ENCODE data around the gene DMRTC2. TPM values are rescaled to one million over a fixed set of nuclear protein-coding genes. Genes with fewer than 3 reads are reported as not detected.

The DMRTC2 gene
- total and polyA plus RNA-seq, 2 donors from 2014 or later, result not detected

DNA sequence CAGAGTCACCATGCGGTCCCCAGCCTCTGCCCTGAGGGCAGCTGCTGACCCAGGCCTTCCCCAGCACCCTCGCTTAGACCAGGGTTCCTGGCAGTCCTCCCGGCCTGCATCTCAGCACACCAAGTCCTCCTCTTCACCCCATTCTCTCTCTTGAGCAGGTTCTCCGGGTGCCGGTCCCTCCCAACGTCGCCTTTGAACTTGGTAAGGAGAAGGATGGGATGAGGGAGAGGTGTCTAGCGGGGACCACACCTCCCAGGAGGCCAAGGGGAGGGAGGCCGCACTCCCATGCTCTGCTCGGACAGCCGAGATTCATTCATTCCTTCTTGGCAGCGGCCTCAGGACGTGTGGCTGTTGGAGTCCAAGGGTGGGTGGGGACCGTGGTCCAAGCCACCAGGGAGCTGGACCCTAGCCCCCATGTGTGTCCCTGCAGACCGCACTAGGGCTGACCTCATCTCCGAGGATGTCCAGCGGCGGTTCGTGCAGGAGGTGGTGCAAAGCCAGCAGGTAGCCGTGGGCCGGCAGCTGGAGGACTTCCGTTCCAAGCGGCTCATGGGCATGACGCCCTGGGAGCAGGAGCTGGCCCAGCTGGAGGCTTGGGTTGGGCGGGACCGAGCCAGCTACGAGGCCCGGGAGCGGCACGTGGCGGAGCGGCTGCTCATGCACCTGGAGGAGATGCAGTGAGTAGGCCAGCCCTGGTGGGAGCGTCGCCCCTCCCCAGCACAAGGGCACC lies 47.5 kb downstream of the DMRTC2 start:
- Histone ChIP-seq H3K9me3 (ENCODE audit: control insufficient read depth in 2 of 3, insufficient read depth in 1 of 3, low read length in 3 of 3) (no peaks in the 10 kb centered on the region), H3K4me3 (ENCODE audit: low read length in 3 of 3) (no peak overlapping the region), H3K27ac (ENCODE audit: low read depth in 2 of 2, low read length in 2 of 2) (no peak overlapping the region), H3K9ac (ENCODE audit: low read length in 3 of 3) (no peak overlapping the region), H3K36me3 (ENCODE audit: control insufficient read depth in 2 of 3, insufficient read depth in 3 of 3, low read length in 3 of 3) (peaks cover 0 to 29% (median 13%) of the 10 kb centered on the region in 3 donors), H3K27me3 (ENCODE audit: control insufficient read depth, insufficient read depth, low read length) (no peaks in the 10 kb centered on the region), H3K4me1 (ENCODE audit: control insufficient read depth in 2 of 3, insufficient read depth in 2 of 3, low read depth in 1 of 3, low read length in 3 of 3) (peaks cover 0 to 1% (median 0%) of the 10 kb centered on the region in 3 donors)
- FAIRE-seq (no peak), DNase-seq (no peak)
- intact Hi-C loops (cut with DNase I), result no loop called here
- TF ChIP-seq, protein P1, sequence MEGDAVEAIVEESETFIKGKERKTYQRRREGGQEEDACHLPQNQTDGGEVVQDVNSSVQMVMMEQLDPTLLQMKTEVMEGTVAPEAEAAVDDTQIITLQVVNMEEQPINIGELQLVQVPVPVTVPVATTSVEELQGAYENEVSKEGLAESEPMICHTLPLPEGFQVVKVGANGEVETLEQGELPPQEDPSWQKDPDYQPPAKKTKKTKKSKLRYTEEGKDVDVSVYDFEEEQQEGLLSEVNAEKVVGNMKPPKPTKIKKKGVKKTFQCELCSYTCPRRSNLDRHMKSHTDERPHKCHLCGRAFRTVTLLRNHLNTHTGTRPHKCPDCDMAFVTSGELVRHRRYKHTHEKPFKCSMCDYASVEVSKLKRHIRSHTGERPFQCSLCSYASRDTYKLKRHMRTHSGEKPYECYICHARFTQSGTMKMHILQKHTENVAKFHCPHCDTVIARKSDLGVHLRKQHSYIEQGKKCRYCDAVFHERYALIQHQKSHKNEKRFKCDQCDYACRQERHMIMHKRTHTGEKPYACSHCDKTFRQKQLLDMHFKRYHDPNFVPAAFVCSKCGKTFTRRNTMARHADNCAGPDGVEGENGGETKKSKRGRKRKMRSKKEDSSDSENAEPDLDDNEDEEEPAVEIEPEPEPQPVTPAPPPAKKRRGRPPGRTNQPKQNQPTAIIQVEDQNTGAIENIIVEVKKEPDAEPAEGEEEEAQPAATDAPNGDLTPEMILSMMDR (IDR thresholded peaks at IDR 0.05; ENCODE audit: borderline replicate concordance, extremely low read depth, insufficient read depth), result no peak

DNA sequence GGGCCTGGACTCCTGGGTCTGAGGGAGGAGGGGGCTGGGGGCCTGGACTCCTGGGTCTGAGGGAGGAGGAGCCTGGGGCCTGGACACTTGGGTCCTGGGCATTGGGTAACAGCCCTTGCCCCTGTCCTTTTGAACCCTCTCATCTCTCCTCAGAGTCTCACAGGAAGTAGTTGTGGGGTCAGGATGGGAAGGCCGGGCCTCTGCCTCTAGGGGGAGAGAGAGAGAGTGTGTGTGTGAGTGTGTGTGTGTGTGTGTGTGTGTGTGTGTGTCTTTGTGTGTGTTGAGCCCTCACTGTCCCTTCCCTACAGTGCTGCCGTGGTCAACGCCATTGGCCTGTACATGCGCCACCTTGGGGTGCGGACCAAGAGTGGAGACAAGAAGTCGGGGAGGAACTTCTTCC lies 49.1 kb downstream of the DMRTC2 start:
- DNase-seq (peak in 1 of 5 donors; percentile 42), FAIRE-seq (no peak)
- H3K27ac ChIP-seq (ENCODE audit: low read depth in 2 of 2, low read length in 2 of 2), result no peak overlapping the region
- TF ChIP-seq, protein P1 (IDR thresholded peaks at IDR 0.05; ENCODE audit: borderline replicate concordance, extremely low read depth, insufficient read depth), result no peak
- H3K4me1 ChIP-seq (ENCODE audit: control insufficient read depth in 2 of 3, insufficient read depth in 2 of 3, low read depth in 1 of 3, low read length in 3 of 3), result no peaks in the 10 kb centered on the region
- no peak overlapping the region for H3K4me3 ChIP-seq (ENCODE audit: low read length in 3 of 3)
- no peak overlapping the region for H3K9ac ChIP-seq (ENCODE audit: low read length in 3 of 3)
- intact Hi-C loops (cut with DNase I), result no loop called here
- peaks cover 0 to 29% (median 18%) of the 10 kb centered on the region in 3 donors for H3K36me3 ChIP-seq (ENCODE audit: control insufficient read depth in 2 of 3, insufficient read depth in 3 of 3, low read length in 3 of 3)
- H3K27me3 ChIP-seq (ENCODE audit: control insufficient read depth, insufficient read depth, low read length), result no peaks in the 10 kb centered on the region
- no peaks in the 10 kb centered on the region for H3K9me3 ChIP-seq (ENCODE audit: control insufficient read depth in 2 of 3, insufficient read depth in 1 of 3, low read length in 3 of 3)

DNA sequence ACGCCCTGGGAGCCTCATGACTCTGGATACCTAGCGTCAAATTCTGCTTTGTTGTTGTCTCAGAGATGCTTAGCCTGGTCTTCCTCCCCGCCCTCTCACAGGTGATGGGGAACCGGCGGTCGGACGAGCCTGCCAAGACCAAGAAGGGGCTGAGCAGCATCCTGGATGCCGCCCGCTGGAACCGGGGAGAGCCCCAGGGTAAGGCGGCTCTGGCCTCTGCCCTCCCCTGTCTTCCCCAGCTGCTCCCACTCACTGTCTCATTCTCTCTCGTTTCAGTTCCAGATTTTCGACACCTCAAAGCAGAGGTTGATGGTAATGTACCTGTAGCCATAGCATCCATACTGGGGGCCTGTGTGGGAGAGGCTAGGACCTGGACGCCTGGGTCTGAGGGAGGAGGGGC lies 49.5 kb downstream of the DMRTC2 start:
- no peak overlapping the region for H3K9ac ChIP-seq (ENCODE audit: low read length in 3 of 3)
- no peaks in the 10 kb centered on the region for H3K4me1 ChIP-seq (ENCODE audit: control insufficient read depth in 2 of 3, insufficient read depth in 2 of 3, low read depth in 1 of 3, low read length in 3 of 3)
- DNase-seq (no peak), FAIRE-seq (no peak)
- H3K36me3 ChIP-seq (ENCODE audit: control insufficient read depth in 2 of 3, insufficient read depth in 3 of 3, low read length in 3 of 3), result peaks cover 0 to 29% (median 18%) of the 10 kb centered on the region in 3 donors
- no peaks in the 10 kb centered on the region for H3K9me3 ChIP-seq (ENCODE audit: control insufficient read depth in 2 of 3, insufficient read depth in 1 of 3, low read length in 3 of 3)
- H3K27me3 ChIP-seq (ENCODE audit: control insufficient read depth, insufficient read depth, low read length), result no peaks in the 10 kb centered on the region
- no peak overlapping the region for H3K4me3 ChIP-seq (ENCODE audit: low read length in 3 of 3)
- TF ChIP-seq, protein P1 (IDR thresholded peaks at IDR 0.05; ENCODE audit: borderline replicate concordance, extremely low read depth, insufficient read depth), result no peak
- intact Hi-C loops (cut with DNase I), result no loop called here
- H3K27ac ChIP-seq (ENCODE audit: low read depth in 2 of 2, low read length in 2 of 2), result no peak overlapping the region
